Fibroblast of lung (primary cell): ENCODE results near the gene RAD18.
A peak's percentile ranks its signal among the peaks of the same experiment; 100 is the strongest.

Experiments
- CTCF ChIP-seq, 2 donors: IDR thresholded peaks in 1 of 2; conservative IDR thresholded peaks in 1 of 2; 1 replicate in 1 of 2; 2 replicates in 1 of 2; pipeline ENCODE4 v1.5.1; 2011 to 2012; ENCODE audit warnings: low read length in 2 of 2, control low read depth in 1 of 2, inconsistent platforms in 1 of 2, low read depth in 1 of 2, mild to moderate bottlenecking in 1 of 2
- EZH2 ChIP-seq: IDR thresholded peaks from 2 replicates; pipeline ENCODE4 v1.5.1; 2012; ENCODE audit warnings: low read length, control low read depth, mild to moderate bottlenecking; ENCODE audit errors: missing control alignments

DNA sequence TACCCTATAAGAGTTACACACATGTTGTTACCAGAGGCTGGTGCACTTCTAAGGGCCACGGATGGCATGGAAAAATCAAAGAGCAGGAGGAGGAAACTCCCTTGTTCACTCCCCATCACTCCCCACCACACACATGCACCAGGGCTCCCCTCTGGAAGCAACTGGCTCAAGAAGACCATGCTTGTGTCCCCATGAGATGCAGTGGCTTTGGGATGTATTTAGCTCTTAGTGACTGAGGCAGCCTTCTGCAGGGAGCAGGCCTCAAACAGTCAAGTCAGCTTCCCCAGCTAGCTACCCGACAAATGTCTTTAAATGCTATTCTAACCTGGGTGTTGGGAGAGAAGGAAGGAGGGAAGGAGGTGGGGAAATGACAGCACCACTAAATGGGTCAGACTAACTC lies 32.9 kb upstream of the RAD18 start:
- TF ChIP-seq CTCF (conservative IDR thresholded peaks at IDR 0.05 in 1 of 2, IDR thresholded peaks at IDR 0.05 in 1 of 2; ENCODE audit: low read depth in 1 of 2, low read length in 2 of 2), result no peak
- peak; percentile 39 for TF ChIP-seq EZH2
